ENCODE data around the gene UBE2M. TPM values are rescaled to one million over a fixed set of nuclear protein-coding genes. Genes with fewer than 3 reads are reported as not detected.

Gene UBE2M
- total and polyA plus RNA-seq, 7 experiments from 2014 or later: 7.5 to 92.1 (median 49.3) TPM

DNA sequence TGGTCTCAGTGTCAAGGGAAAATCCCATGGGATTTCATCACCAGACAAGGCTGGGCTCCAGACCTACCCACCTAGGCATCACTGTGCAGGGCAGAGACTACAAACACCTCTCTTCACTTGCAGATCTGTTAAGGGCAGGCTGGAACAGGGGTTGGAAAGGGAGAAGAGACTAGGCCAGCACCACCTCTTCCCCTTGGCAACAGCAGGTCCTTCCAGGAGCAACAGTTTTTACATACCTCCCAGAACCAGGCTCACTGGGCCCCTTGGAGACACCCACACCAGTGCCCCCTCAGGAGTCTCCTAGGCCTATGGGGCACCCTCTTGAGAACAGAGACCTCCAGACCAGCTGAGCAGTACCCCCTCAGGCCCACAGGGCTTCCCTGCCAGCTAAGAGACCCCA lies 2.5 kb upstream of the UBE2M start:
- peak overlapping the region; percentile 97 for H3K27ac ChIP-seq (ENCODE audit: low read depth, low read length)
- CTCF ChIA-PET: interaction anchor here (1.1 to 1.5 kb wide), 3 partner anchors 10 to 42 kb away, joined by 3 to 5 read pairs (median 3); partner anchors contain the start of gene ZBTB45
- no peak for ATAC-seq

GRCh38 chr19:58560007-58560887 lies 1.8 kb upstream of the UBE2M start:
- ATAC-seq: no peak
- Mint-ChIP-seq H3K27me3 (peaks cover 0 to 4% (median 0%) of the 10 kb centered on the region in 5 donors), H3K36me3 (peaks cover 0 to 35% (median 4%) of the 10 kb centered on the region in 5 donors), H3K9me3 (peaks cover 0 to 1% (median 0%) of the 10 kb centered on the region in 11 donors), H3K4me3 (peak overlapping the region; percentile 87 to 98 (median 96)), H3K27ac (peak overlapping the region; percentile 93 to 99 (median 98)), H3K4me1 (peaks cover 12 to 80% (median 73%) of the 10 kb centered on the region in 7 donors)
- POLR2A ChIA-PET: interaction anchor here (1.0 to 5.1 kb wide), 6 partner anchors 8 to 41 kb away, joined by 3 to 40 read pairs (median 20); partner anchors contain the start of genes MZF1, TRIM28 and ZBTB45
- intact Hi-C loops (cut with micrococcal nuclease): no loop called here
- Histone ChIP-seq H3K36me3 (ENCODE audit: control insufficient read depth in 2 of 3, insufficient read depth in 3 of 3, low read length in 3 of 3) (peaks cover 0 to 11% (median 4%) of the 10 kb centered on the region in 3 experiments), H3K9me3 (ENCODE audit: control insufficient read depth in 2 of 3, low read length in 3 of 3) (no peaks in the 10 kb centered on the region), H3K4me1 (ENCODE audit: control insufficient read depth in 2 of 2, insufficient read depth in 2 of 2, low read length in 2 of 2) (peaks cover 42 to 58% of the 10 kb centered on the region in 2 donors), H3K27ac (ENCODE audit: low read depth, low read length) (peak overlapping the region; percentile 97), H3K4me3 (ENCODE audit: low read length) (peak overlapping the region; percentile 97), H3K27me3 (ENCODE audit: control insufficient read depth in 2 of 2, insufficient read depth in 2 of 2, low read length in 2 of 2) (no peaks in the 10 kb centered on the region)
- CTCF ChIA-PET: interaction anchor here (1.4 to 1.5 kb wide), 3 partner anchors 40 to 42 kb away, joined by 3 to 5 read pairs (median 4); partner anchors contain the start of gene ZBTB45
- DNase-seq: no peak

More for the DNA sequence above, 2.5 kb upstream of the UBE2M start:
- DNase-seq: no peak
- H3K4me1 Mint-ChIP-seq: peaks cover 9 to 76% (median 68%) of the 10 kb centered on the region in 7 donors
- Histone ChIP-seq H3K9me3 (ENCODE audit: control insufficient read depth in 2 of 3, low read length in 3 of 3) (no peaks in the 10 kb centered on the region), H3K4me1 (ENCODE audit: control insufficient read depth in 2 of 2, insufficient read depth in 2 of 2, low read length in 2 of 2) (peaks cover 38 to 53% of the 10 kb centered on the region in 2 donors), H3K36me3 (ENCODE audit: control insufficient read depth in 2 of 3, insufficient read depth in 3 of 3, low read length in 3 of 3) (peaks cover 0 to 8% (median 4%) of the 10 kb centered on the region in 3 experiments), H3K4me3 (ENCODE audit: low read length) (no peak overlapping the region), H3K27me3 (ENCODE audit: control insufficient read depth in 2 of 2, insufficient read depth in 2 of 2, low read length in 2 of 2) (no peaks in the 10 kb centered on the region)
- H3K27ac Mint-ChIP-seq: peak overlapping the region in 7 of 9 donors; percentile 64 to 99 (median 76)
- H3K9me3 Mint-ChIP-seq: peaks cover 0 to 1% (median 0%) of the 10 kb centered on the region in 11 donors
- peak overlapping the region; percentile 58 to 99 (median 96) for H3K4me3 Mint-ChIP-seq
- H3K36me3 Mint-ChIP-seq: peaks cover 0 to 32% (median 4%) of the 10 kb centered on the region in 5 donors
- intact Hi-C loops (cut with micrococcal nuclease): no loop called here
- POLR2A ChIA-PET: interaction anchor here (3.0 to 5.1 kb wide), 5 partner anchors 10 to 42 kb away, joined by 11 to 40 read pairs (median 20); partner anchors contain the start of genes MZF1, TRIM28 and ZBTB45
- peaks cover 0 to 4% (median 0%) of the 10 kb centered on the region in 5 donors for H3K27me3 Mint-ChIP-seq

DNA sequence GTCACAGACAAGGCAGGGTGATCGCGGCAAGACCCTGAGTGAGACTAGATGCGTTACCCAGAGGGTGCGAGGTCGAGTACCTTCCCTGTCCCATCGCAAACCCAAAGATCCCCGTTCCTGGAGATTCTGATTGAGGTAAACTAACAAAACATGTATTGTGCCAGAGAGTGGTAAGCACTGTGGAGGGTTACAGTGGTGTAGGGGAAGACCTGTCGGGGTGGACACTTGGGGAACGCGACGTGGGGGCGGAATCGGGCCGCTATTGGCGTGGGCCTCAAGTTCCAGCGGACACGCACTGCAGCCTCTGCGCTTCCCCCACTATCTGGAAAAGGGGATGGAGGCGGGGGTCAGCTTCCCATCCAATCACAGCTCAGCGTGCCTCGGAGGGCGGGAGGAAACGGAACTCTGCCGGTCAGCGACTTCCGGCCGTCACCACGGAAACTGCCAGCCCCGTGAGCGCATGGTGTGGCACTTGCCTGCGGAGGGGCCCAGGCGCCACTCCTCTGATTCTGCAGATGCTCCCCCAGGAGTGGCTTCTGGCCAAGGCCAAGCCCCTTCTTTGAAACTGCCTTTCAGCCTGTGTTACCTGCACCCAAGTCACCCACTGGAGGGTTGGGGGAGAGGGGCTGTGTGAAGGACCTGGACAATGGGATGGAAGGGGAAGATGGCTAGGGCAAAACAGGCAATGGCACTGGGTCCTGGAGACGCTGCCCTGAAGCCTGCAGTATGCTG lies 1.0 kb upstream of the UBE2M start:
- DNase-seq (peak in 1 of 9 donors; percentile 75), ATAC-seq (peak; percentile 9)
- H3K36me3 ChIP-seq (ENCODE audit: control insufficient read depth in 2 of 3, insufficient read depth in 3 of 3, low read length in 3 of 3): peaks cover 0 to 11% (median 4%) of the 10 kb centered on the region in 3 experiments
- ChIA-PET CTCF (interaction anchor here (1.4 kb wide), 1 partner anchor 40 kb away, joined by 4 read pairs; the partner anchor contains the start of gene ZBTB45), POLR2A (interaction anchor here (1.0 to 5.1 kb wide), 6 partner anchors 8 to 40 kb away, joined by 3 to 40 read pairs (median 12); partner anchors contain the start of genes MZF1, TRIM28 and ZBTB45)
- Mint-ChIP-seq H3K4me3 (peak overlapping the region; percentile 87 to 98 (median 96)), H3K27ac (peak overlapping the region; percentile 93 to 99 (median 98)), H3K9me3 (peaks cover 0 to 2% (median 0%) of the 10 kb centered on the region in 11 donors), H3K36me3 (peaks cover 0 to 38% (median 4%) of the 10 kb centered on the region in 5 donors), H3K4me1 (peaks cover 15 to 86% (median 76%) of the 10 kb centered on the region in 7 donors), H3K27me3 (peaks cover 0 to 4% (median 0%) of the 10 kb centered on the region in 5 donors)
- H3K4me1 ChIP-seq (ENCODE audit: control insufficient read depth in 2 of 2, insufficient read depth in 2 of 2, low read length in 2 of 2): peaks cover 44 to 60% of the 10 kb centered on the region in 2 donors
- peak overlapping the region; percentile 97 for H3K4me3 ChIP-seq (ENCODE audit: low read length)
- H3K27ac ChIP-seq (ENCODE audit: low read depth, low read length): peak overlapping the region; percentile 97
- intact Hi-C loops (cut with micrococcal nuclease): no loop called here
- no peaks in the 10 kb centered on the region for H3K27me3 ChIP-seq (ENCODE audit: control insufficient read depth in 2 of 2, insufficient read depth in 2 of 2, low read length in 2 of 2)
- no peaks in the 10 kb centered on the region for H3K9me3 ChIP-seq (ENCODE audit: control insufficient read depth in 2 of 3, low read length in 3 of 3)

GRCh38 chr19:58558623-58559274 lies 338 bp upstream of the UBE2M start:
- ATAC-seq (peak; percentile 79), DNase-seq (peak; percentile 99 to 100 (median 100))
- H3K36me3 ChIP-seq (ENCODE audit: control insufficient read depth in 2 of 3, insufficient read depth in 3 of 3, low read length in 3 of 3): peaks cover 0 to 11% (median 4%) of the 10 kb centered on the region in 3 experiments
- H3K27ac ChIP-seq (ENCODE audit: low read depth, low read length): peak overlapping the region; percentile 97
- Mint-ChIP-seq H3K36me3 (peaks cover under 1 to 37% (median 8%) of the 10 kb centered on the region in 5 donors), H3K9me3 (peaks cover 0 to 3% (median 0%) of the 10 kb centered on the region in 11 donors), H3K4me3 (peak overlapping the region; percentile 87 to 98 (median 96)), H3K27me3 (peaks cover 0 to 4% (median 0%) of the 10 kb centered on the region in 5 donors), H3K4me1 (peaks cover 18 to 86% (median 77%) of the 10 kb centered on the region in 7 donors), H3K27ac (peak overlapping the region; percentile 93 to 99 (median 98))
- peak overlapping the region; percentile 97 for H3K4me3 ChIP-seq (ENCODE audit: low read length)
- CTCF ChIA-PET: interaction anchor here (1.4 kb wide), 1 partner anchor 39 kb away, joined by 4 read pairs; the partner anchor contains the start of gene ZBTB45
- POLR2A ChIA-PET: interaction anchor here (0.7 to 5.1 kb wide), 10 partner anchors 8 to 45 kb away, joined by 3 to 20 read pairs (median 4); partner anchors contain the start of genes TRIM28 and ZBTB45
- intact Hi-C loops (cut with micrococcal nuclease): loop anchor here (1.0 kb wide), 2 partner anchors 15 to 157 kb away; partner anchors contain the start of gene MZF1 (in 2 of the 2)
- H3K4me1 ChIP-seq (ENCODE audit: control insufficient read depth in 2 of 2, insufficient read depth in 2 of 2, low read length in 2 of 2): peaks cover 51 to 63% of the 10 kb centered on the region in 2 donors
- no peaks in the 10 kb centered on the region for H3K27me3 ChIP-seq (ENCODE audit: control insufficient read depth in 2 of 2, insufficient read depth in 2 of 2, low read length in 2 of 2)
- no peaks in the 10 kb centered on the region for H3K9me3 ChIP-seq (ENCODE audit: control insufficient read depth in 2 of 3, low read length in 3 of 3)

DNA sequence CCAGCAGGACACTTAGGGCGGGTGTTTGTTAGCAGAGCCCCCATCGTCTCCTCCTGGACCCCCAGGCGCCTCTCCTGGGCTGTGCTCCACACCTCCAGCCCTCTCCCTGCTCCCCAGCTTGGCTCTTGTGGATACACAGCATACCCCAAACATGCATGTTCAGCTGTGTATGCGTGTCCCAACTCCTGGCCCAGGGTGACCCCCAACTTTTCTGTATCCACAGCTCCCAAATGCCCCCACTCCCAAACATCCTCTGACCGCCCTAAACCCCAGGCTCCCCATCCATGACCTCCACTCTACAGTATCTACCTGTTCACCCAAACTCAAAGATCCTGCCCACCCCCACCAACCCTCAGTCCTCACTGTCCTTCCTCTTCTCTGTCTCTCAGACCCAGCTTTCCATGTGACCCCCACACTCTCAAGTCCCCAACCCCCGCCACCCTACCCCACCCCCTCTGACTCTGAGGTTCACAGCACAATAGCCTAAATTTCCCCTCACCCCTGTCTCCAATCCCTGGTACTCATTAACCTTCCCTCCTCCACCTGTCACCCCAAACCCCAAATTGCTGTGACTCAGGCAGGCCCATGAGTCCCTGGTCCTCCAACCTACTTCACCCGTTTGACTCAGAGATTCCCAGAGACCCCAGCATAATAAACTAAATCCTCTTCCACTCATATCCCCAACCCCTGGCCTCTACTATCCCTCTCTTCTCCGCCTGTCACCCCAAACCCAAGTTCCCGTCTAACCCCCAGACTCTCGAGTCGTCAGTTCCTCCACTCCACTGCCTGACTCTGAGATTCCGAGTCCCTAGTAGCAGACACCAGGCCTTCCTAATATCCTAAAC lies 968 bp downstream of the UBE2M start:
- POLR2A ChIA-PET: interaction anchor here (0.5 to 1.5 kb wide), 14 partner anchors 9 to 231 kb away, joined by 3 to 8 read pairs (median 4); partner anchors contain the start of genes TRIM28 and ZBTB45
- H3K36me3 Mint-ChIP-seq: peaks cover 7 to 41% (median 17%) of the 10 kb centered on the region in 5 donors
- intact Hi-C loops (cut with micrococcal nuclease): loop anchor here (1.0 kb wide), 2 partner anchors 16 to 156 kb away; partner anchors contain the start of gene MZF1 (in 2 of the 2)

More for the DNA sequence above, 968 bp downstream of the UBE2M start:
- CTCF ChIA-PET: no interaction called here
- H3K36me3 ChIP-seq (ENCODE audit: control insufficient read depth in 2 of 3, insufficient read depth in 3 of 3, low read length in 3 of 3): peaks cover 2 to 17% (median 4%) of the 10 kb centered on the region in 3 experiments
- no peaks in the 10 kb centered on the region for H3K9me3 ChIP-seq (ENCODE audit: control insufficient read depth in 2 of 3, low read length in 3 of 3)
- H3K27ac ChIP-seq (ENCODE audit: low read depth, low read length): peak overlapping the region; percentile 97
- H3K4me1 ChIP-seq (ENCODE audit: control insufficient read depth in 2 of 2, insufficient read depth in 2 of 2, low read length in 2 of 2): peaks cover 46 to 57% of the 10 kb centered on the region in 2 donors
- Mint-ChIP-seq H3K9me3 (peaks cover 0 to 2% (median 0%) of the 10 kb centered on the region in 11 donors), H3K4me1 (peaks cover 22 to 86% (median 78%) of the 10 kb centered on the region in 7 donors), H3K27me3 (no peaks in the 10 kb centered on the region), H3K27ac (peak overlapping the region; percentile 88 to 98 (median 94)), H3K4me3 (peak overlapping the region; percentile 87 to 97 (median 94))
- ATAC-seq: no peak
- H3K4me3 ChIP-seq (ENCODE audit: low read length): peak overlapping the region; percentile 79
- no peaks in the 10 kb centered on the region for H3K27me3 ChIP-seq (ENCODE audit: control insufficient read depth in 2 of 2, insufficient read depth in 2 of 2, low read length in 2 of 2)
- no peak for DNase-seq

All from naive thymus-derived CD4-positive, alpha-beta T cell (primary cell).